GM21360 (cell line): ENCODE data around the gene MRAS.

ENCODE experiments used
- ATAC-seq: cut with Tn5 transposase; IDR thresholded peaks from one replicate; pipeline ENCODE4 v1.9.1; 2021; ENCODE audit warnings: mild to moderate bottlenecking, moderate library complexity; ENCODE audit not compliant: unreplicated experiment

Gene MRAS

GRCh38 chr3:138338811-138339210 lies 9.6 kb upstream of the MRAS start:
- no peak for ATAC-seq

GRCh38 chr3:138340511-138340910 lies 7.9 kb upstream of the MRAS start:
- no peak for ATAC-seq

GRCh38 chr3:138344754-138345153 lies 3.6 kb upstream of the MRAS start:
- no peak for ATAC-seq

- no peak for ATAC-seq
Measured at GRCh38 chr3:138348754-138349739, 668 bp downstream of the MRAS start.

- ATAC-seq, result no peak
Measured at GRCh38 chr3:138349926-138350665, 1.7 kb downstream of the MRAS start.

- ATAC-seq, result no peak
Measured at GRCh38 chr3:138351151-138351550, 2.8 kb downstream of the MRAS start.

- ATAC-seq, result no peak
Measured at GRCh38 chr3:138351916-138352550, 3.7 kb downstream of the MRAS start.

- no peak for ATAC-seq
Measured at GRCh38 chr3:138354376-138354775, 6.0 kb downstream of the MRAS start.

GRCh38 chr3:138355071-138355470 lies 6.7 kb downstream of the MRAS start:
- ATAC-seq, result no peak

GRCh38 chr3:138356730-138357405 lies 8.5 kb downstream of the MRAS start:
- ATAC-seq, result no peak

GRCh38 chr3:138359148-138359918 lies 11.0 kb downstream of the MRAS start:
- ATAC-seq, result no peak

GRCh38 chr3:138359919-138360868 lies 11.8 kb downstream of the MRAS start:
- no peak for ATAC-seq

- ATAC-seq, result no peak
Measured at GRCh38 chr3:138360869-138361525, 12.6 kb downstream of the MRAS start.

- ATAC-seq, result no peak
Measured at GRCh38 chr3:138361561-138361971, 13.2 kb downstream of the MRAS start.

GRCh38 chr3:138362538-138362937 lies 14.2 kb downstream of the MRAS start:
- no peak for ATAC-seq

- ATAC-seq, result no peak
Measured at GRCh38 chr3:138363322-138363721, 14.9 kb downstream of the MRAS start.

- ATAC-seq, result no peak
Measured at GRCh38 chr3:138364356-138365252, 16.2 kb downstream of the MRAS start.

GRCh38 chr3:138365253-138365555 lies 16.8 kb downstream of the MRAS start:
- no peak for ATAC-seq
